ENCODE data around the gene AIFM1.

DNA sequence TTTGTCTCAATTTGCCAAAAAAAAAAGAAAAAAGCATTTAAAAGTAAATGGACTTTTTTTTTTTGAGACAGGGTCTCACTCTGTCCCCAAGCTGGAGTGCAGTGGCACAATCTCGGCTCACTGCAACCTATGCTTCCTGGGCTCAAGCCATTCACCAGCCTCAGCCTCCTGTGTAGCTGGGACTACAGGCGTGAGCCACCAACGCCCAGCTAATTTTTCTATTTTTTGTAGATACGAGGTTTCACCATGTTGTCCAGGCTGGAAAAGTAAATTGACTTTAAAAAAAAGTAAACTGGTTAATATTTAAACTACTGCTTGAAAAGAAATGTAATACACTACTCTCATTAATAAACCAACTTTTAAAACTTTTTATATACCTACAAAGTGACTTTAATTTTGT, 5.9 kb downstream of the AIFM1 start:
- no peak for TF ChIP-seq CTCF (optimal IDR thresholded peaks at IDR 0.05 in 1 of 3, IDR thresholded peaks at IDR 0.05 in 1 of 3, conservative IDR thresholded peaks at IDR 0.05 in 1 of 3; ENCODE audit: extremely low read depth in 1 of 3, insufficient read depth in 2 of 3, low read length in 3 of 3)
- no peak for TF ChIP-seq EZH2 (IDR thresholded peaks at IDR 0.05; ENCODE audit: low read length)
